HCT116 (cell line): ENCODE results near the gene HASPIN. TPM values are rescaled to one million over a fixed set of nuclear protein-coding genes. Genes with fewer than 3 reads are reported as not detected.

Experiments
- total RNA-seq: library from RNA; stranded (reverse); gene quantifications from one replicate; pipeline ENCODE4 v1.2.1, GENCODE V29; 2021; ENCODE audit not compliant: unreplicated experiment

Gene HASPIN
- total RNA-seq, 1 experiment from 2014 or later: 19.6 TPM

Other genes starting within 250 kb of the HASPIN start
- gene ASPA, start 247.9 kb upstream of the HASPIN start, total RNA-seq: not detected
- gene TRPV3, start 166.1 kb upstream of the HASPIN start, total RNA-seq: 1.4 TPM
- gene TRPV1, start 114.5 kb upstream of the HASPIN start, total RNA-seq: 5.5 TPM
- gene SHPK, start 87.7 kb upstream of the HASPIN start, total RNA-seq: 19.6 TPM
- 7.9 TPM for gene CTNS, start 87.1 kb upstream of the HASPIN start, total RNA-seq
- gene TAX1BP3, start 55.3 kb upstream of the HASPIN start, total RNA-seq: 50.0 TPM
- gene EMC6, start 55.1 kb upstream of the HASPIN start, total RNA-seq: 62.4 TPM
- 9.0 TPM for gene P2RX5, start 27.7 kb upstream of the HASPIN start, total RNA-seq
- gene ITGAE, start 77.3 kb downstream of the HASPIN start, total RNA-seq: 19.9 TPM
- gene NCBP3, start 122.3 kb downstream of the HASPIN start, total RNA-seq: 46.5 TPM
- gene CAMKK1, start 169.2 kb downstream of the HASPIN start, total RNA-seq: 10.6 TPM
- not detected for gene P2RX1, start 192.6 kb downstream of the HASPIN start, total RNA-seq
- 23.1 TPM for gene ATP2A3, start 240.5 kb downstream of the HASPIN start, total RNA-seq